ENCODE measurements around the gene CLDN17. TPM values are rescaled to one million over a fixed set of nuclear protein-coding genes. Genes with fewer than 3 reads are reported as not detected.
A peak's percentile ranks its signal among the peaks of the same experiment; 100 is the strongest.

CLDN17 gene, protein sequence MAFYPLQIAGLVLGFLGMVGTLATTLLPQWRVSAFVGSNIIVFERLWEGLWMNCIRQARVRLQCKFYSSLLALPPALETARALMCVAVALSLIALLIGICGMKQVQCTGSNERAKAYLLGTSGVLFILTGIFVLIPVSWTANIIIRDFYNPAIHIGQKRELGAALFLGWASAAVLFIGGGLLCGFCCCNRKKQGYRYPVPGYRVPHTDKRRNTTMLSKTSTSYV
- total RNA-seq = not detected

GRCh38 chr21:30166705-30167104, at the start of gene CLDN17:
Gene CLDN17, minus strand, starts transcription at chr21:30166805. Its CDS starts 188 bp downstream, at chr21:30166617.
- DNase-seq (ENCODE audit: low spot score) = no peak

- peak; percentile 24 for DNase-seq (ENCODE audit: low spot score)
Observed at GRCh38 chr21:30216041-30216723, 49.6 kb upstream of the CLDN17 start, which contains the start of gene CLDN8. Gene CLDN8, minus strand, starts transcription at chr21:30216097. Its CDS starts 172 bp downstream, at chr21:30215925.

DNA sequence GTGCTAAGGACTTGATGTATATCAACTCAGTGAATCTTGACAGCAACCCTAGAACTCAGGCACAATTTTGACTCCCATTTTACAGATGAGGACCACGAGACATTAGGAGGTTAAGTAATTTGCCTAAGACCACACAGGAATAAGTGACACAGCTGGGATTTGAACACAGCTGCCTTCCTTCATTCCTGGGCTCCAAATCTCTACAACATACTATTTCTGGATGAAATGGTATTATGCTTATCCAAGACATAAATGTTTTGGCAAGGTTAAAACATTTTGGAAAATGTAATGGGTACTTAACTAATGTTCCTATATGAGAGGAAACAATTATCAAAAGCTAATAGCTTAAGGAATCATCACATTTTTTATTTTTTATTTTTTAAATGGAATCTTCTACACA, 44.5 kb upstream of the CLDN17 start:
- no peak for DNase-seq (ENCODE audit: low spot score)

DNA sequence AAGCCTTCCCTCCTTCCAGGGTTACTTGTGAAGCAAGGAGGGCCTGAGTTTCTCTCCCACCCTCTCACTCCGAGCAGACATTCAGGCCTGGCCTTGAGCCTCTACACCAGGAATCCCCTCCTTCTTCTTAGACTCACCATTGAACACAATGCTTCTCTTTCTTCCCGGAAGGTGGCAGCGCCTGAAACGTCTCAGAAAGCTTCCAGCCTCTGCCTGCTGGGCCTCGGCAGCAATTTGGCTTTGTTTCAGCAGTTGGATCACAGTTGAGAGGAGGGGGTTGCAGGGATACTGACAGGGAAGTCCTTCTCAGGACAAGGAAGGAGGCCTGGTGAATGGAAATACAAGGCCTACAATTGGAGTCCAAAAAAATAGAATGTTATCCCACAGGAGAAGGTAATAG, 43.0 kb upstream of the CLDN17 start:
- no peak for DNase-seq (ENCODE audit: low spot score)

- DNase-seq (ENCODE audit: low spot score) = no peak
Observed at GRCh38 chr21:30207252-30207579, 40.6 kb upstream of the CLDN17 start.

- no peak for DNase-seq (ENCODE audit: low spot score)
Observed at GRCh38 chr21:30206551-30207251, 40.1 kb upstream of the CLDN17 start.

- no peak for DNase-seq (ENCODE audit: low spot score)
Observed at GRCh38 chr21:30200000-30200399, 33.4 kb upstream of the CLDN17 start.

- DNase-seq (ENCODE audit: low spot score) = no peak
Observed at GRCh38 chr21:30194701-30195299, 28.2 kb upstream of the CLDN17 start.

GRCh38 chr21:30193201-30193600, 26.6 kb upstream of the CLDN17 start:
- DNase-seq (ENCODE audit: low spot score) = no peak

- DNase-seq (ENCODE audit: low spot score) = no peak
Observed at GRCh38 chr21:30190554-30190953, 23.9 kb upstream of the CLDN17 start.

GRCh38 chr21:30189773-30190172, 23.2 kb upstream of the CLDN17 start:
- DNase-seq (ENCODE audit: low spot score) = no peak

DNA sequence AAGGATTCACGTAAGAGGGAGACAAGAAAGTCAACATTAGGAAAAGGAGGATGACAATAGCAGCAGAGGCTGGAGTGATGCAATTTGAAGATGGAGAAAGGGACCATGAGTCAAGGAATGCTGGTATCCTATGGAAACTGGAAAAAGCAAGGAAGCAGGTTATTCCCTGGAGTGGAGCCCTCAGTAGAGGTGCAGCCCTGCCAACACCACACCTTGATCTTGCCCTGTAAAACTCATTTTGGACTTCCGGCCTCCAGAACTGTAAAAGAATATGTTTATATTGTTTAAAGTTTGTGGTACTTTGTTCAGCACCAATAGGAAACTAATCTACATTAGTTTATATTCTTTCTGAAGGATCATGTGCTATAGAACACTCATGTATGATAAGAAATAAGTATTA, 19.6 kb upstream of the CLDN17 start:
- no peak for DNase-seq (ENCODE audit: low spot score)

GRCh38 chr21:30168086-30168485, 1.5 kb upstream of the CLDN17 start:
- no peak for DNase-seq (ENCODE audit: low spot score)

GRCh38 chr21:30166171-30166570, 434 bp downstream of the CLDN17 start:
- DNase-seq (ENCODE audit: low spot score) = no peak

GRCh38 chr21:30164796-30165195, 1.8 kb downstream of the CLDN17 start:
- no peak for DNase-seq (ENCODE audit: low spot score)

DNA sequence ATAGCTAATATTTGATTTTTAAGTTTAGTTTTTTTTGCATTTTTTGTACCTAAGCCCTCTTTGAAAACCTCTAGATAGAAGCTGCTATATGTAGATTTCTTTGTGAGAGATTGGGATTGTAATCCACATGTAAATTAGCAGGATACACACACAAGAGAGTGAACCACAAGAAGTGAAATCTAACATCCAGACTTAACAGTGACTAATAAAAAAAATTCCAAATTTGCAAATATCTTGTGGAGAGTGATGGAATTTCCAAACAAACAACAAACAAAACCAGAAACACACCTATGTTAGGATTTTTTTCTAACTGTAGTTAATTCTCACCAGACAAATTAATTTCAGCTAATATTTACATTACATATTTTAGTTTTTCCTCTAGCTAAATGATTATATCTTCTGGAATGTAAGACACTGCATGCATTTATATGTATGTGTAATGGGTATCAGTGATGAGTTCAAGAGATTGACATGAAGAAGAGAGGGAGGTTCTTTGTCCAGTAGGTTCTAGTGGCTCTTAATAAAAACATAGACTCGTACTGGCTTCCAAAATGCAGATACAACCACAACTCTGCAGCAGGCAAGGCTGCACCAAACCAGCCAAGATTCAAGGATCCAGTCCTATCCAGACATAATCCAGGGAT, 12.8 kb downstream of the CLDN17 start:
- no peak for DNase-seq (ENCODE audit: low spot score)

- DNase-seq (ENCODE audit: low spot score) = no peak
Observed at GRCh38 chr21:30152792-30153191, 13.8 kb downstream of the CLDN17 start.

GRCh38 chr21:30148906-30149305, 17.7 kb downstream of the CLDN17 start:
- no peak for DNase-seq (ENCODE audit: low spot score)

- DNase-seq (ENCODE audit: low spot score) = no peak
Observed at GRCh38 chr21:30146558-30147282, 19.9 kb downstream of the CLDN17 start.

DNA sequence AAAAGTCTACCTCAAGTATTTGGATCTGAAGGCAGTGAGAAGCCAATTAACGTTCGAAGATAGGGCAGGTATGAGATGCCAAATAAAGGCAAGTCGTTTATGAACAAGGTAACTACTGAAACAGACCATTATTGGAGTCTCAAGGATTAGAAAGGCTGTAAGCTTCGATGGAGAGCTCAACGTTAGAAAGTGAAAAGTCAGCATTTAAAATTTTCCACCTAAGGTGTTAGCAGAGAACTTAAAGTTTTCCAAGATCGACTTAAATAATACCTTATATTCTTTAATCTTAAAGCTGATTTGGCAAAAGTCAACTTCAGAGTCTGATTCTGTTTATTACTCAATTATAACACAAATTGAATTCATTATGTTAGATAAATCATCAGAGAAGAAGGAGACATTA, 28.1 kb downstream of the CLDN17 start:
- DNase-seq (ENCODE audit: low spot score) = no peak

DNA sequence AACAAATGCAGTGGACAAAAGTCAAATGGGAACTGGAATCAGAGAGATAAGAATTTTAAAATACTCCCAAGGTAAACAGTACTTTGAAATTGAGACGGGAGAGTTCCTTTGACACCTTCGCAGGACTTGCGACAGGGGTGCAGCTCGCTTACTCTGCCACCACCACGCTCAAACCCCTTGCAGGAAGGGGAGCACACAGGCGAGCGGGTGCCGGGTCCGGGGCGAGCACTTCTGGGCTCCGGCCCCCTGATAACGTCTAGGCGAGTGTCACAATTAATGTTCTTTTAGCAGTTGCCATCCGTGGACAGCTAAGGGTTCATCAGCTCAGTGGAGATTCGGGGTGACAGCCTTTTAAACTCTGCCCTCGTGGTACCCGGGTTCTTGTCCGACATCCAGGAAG, 37.4 kb downstream of the CLDN17 start:
- no peak for DNase-seq (ENCODE audit: low spot score)

Data from mucosa of gallbladder (tissue), 1 donor.